ENCODE measurements around the gene GBGT1. TPM values are rescaled to one million over a fixed set of nuclear protein-coding genes. Genes with fewer than 3 reads are reported as not detected.
"Not testable (repeated sequence)": the region's sequence is repeated elsewhere in the genome, so short reads cannot be mapped to it uniquely, and the experiment has no call there.

The GBGT1 gene
- total RNA-seq: 10 to 100 TPM in 1 of 4 donors, 1 to 10 TPM in 2, under 1 TPM in 1; 0.15 to 10.3 (median 5.6) TPM

DNA sequence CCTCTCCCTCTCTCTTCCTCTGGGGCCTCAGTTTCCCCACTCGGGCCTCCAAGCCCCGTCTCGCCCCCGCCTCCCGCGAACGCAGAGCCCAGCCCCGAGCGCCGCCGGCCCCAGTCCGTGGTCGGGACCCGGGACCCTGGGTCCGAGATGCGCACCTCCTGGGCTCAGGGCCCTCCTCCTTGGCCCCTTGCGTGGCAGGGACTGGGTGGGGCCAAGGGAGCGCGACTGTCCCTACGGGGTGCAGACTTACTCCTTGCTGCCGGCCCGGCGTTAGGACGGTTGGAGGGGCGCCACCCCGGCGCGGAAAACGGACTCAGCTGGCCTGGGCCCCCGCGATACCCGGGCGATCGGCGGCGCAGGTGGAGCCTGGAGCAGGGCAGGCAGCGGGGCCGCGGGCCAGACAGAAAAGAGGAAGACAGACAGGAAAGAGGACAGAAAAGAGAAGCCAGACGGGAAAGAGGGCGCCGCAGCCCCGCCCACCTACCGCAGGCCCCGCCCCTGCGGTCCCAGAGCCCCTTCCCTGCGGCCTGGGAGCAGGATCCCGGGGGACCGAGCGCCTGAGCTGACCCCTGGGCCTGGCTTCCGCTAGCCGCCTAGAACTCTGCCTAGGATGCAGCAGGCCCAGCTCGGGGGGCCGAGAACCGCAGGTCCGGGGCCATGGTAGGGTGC, at the start of gene GBGT1:
Gene GBGT1, minus strand, starts transcription at position 411 of the 669 bp plus-strand sequence. CDS start 1,502 bp downstream, outside the sequence.
- peaks cover 0 to 12% of the 10 kb centered on the region in 2 donors for H3K4me1 ChIP-seq
- H3K36me3 ChIP-seq: no peaks in the 10 kb centered on the region
- DNase-seq: peak in 1 of 2 donors; percentile 53
- peaks cover 15 to 18% (median 18%) of the 10 kb centered on the region in 3 donors for H3K27me3 ChIP-seq
- H3K27ac ChIP-seq: peak within 1 kb of the TSS; percentile 66 to 75 (median 70)
- no peaks in the 10 kb centered on the region for H3K9me3 ChIP-seq
- H3K4me3 ChIP-seq: peak within 1 kb of the TSS; percentile 53 to 65 (median 60)
- peak; percentile 36 to 47 for ATAC-seq
- peak in 1 of 2 donors; percentile 45 for TF ChIP-seq POLR2A (IDR thresholded peaks at IDR 0.05)
- TF ChIP-seq, protein P1, sequence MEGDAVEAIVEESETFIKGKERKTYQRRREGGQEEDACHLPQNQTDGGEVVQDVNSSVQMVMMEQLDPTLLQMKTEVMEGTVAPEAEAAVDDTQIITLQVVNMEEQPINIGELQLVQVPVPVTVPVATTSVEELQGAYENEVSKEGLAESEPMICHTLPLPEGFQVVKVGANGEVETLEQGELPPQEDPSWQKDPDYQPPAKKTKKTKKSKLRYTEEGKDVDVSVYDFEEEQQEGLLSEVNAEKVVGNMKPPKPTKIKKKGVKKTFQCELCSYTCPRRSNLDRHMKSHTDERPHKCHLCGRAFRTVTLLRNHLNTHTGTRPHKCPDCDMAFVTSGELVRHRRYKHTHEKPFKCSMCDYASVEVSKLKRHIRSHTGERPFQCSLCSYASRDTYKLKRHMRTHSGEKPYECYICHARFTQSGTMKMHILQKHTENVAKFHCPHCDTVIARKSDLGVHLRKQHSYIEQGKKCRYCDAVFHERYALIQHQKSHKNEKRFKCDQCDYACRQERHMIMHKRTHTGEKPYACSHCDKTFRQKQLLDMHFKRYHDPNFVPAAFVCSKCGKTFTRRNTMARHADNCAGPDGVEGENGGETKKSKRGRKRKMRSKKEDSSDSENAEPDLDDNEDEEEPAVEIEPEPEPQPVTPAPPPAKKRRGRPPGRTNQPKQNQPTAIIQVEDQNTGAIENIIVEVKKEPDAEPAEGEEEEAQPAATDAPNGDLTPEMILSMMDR (IDR thresholded peaks at IDR 0.05 in 4 of 5, conservative IDR thresholded peaks at IDR 0.05 in 1 of 5): no peak
- in situ Hi-C loops (cut with MboI; ENCODE audit: low sequenced_read_pairs in 4 of 4): no loop called here
- intact Hi-C loops (cut with DNase I; ENCODE audit: low total_unique reads): no loop called here

DNA sequence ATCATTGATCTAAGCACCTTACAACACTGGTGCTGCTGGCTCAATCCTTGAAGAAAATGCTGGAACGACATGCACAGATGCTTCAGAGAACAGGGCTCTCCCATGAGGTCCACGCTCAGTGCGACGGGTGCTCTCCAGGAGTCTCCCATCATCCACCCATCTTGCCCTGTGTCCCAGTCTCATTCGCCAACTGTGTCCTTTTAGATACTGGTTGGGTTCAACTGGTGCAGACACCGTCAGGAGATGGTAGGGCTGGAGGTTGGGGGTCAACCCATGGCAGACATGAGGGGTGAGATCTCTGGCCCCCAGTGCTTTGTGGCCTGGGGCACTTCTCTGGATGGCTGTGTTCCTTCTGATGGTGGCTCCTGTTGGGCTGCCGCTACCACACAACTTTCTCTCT, 46.9 kb upstream of the GBGT1 start:
- no peak for ATAC-seq
- no peaks in the 10 kb centered on the region for H3K36me3 ChIP-seq
- H3K27ac ChIP-seq: no peak overlapping the region
- H3K4me1 ChIP-seq: no peaks in the 10 kb centered on the region
- TF ChIP-seq POLR2A (IDR thresholded peaks at IDR 0.05): no peak
- TF ChIP-seq, protein P1 (IDR thresholded peaks at IDR 0.05 in 4 of 5, conservative IDR thresholded peaks at IDR 0.05 in 1 of 5): no peak
- no peak overlapping the region for H3K4me3 ChIP-seq
- peaks cover 0 to 12% (median 10%) of the 10 kb centered on the region in 3 donors for H3K27me3 ChIP-seq
- H3K9me3 ChIP-seq: no peaks in the 10 kb centered on the region
- in situ Hi-C loops (cut with MboI; ENCODE audit: low sequenced_read_pairs in 4 of 4): no loop called here
- no peak for DNase-seq
- intact Hi-C loops (cut with DNase I; ENCODE audit: low total_unique reads): no loop called here

DNA sequence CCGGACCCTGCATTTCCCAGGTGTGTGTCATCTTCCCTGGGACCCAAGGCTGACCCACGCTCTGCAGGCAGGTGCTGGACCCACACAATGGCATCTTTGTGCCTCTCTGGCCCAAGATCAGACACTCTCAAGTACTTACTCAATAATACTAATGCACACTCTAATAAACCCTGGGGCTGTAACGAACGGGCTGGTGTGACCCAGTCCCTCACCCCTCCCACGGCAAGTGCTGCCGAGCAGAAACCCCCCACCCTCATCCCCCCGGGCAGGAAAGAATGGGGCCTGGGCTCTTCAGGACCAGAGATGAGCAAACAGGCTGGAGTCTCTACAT, 46.5 kb upstream of the GBGT1 start:
- Histone ChIP-seq H3K27ac (no peak overlapping the region), H3K27me3 (peaks cover 0 to 12% (median 9%) of the 10 kb centered on the region in 3 donors)

DNA sequence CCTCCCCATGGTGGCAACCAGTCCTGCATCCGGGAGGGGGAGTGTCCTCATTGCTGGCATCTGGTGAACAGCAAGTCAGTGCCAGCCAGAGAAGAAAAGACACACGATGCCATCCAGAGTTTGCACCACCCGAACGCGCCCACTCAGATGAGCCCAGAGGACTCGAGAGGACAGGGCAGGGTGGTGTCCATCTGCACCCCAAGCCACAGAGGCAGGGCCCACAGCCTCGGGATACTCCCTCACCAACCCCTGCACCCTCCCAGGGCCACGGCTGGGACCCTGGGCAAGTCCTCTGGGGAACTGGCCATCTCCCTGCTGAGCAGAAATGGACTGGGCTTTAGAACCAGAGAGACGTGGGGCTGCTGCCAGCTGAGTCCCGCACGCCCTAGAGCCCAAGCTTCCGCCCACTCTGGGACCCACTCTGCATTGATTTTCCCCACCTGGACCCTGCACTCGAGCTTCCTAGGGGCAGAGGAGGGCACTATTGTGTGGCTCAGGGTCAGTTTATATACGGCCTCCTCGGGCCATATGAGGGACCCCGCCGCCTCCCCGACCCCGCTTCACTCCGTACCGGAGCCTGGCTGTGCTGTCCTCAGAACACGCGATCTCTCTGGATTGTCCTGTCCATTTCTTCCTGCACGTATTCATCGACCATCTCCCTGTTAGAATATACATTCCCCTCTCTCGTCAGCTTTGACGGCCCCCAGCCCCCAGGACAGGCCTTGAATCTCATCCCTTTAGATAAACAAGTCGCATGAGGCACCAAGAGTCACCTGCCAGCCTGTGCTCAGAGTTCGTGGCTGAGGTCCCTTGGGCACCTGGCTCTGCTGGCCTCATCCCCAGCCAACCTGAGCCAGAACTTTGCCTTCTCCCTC, 45.9 kb upstream of the GBGT1 start:
- not testable (repeated sequence) for DNase-seq, ATAC-seq

More for the DNA sequence above, 46.5 kb upstream of the GBGT1 start:
- ATAC-seq (no peak), DNase-seq (no peak)
- in situ Hi-C loops (cut with MboI; ENCODE audit: low sequenced_read_pairs in 4 of 4) (no loop called here), intact Hi-C loops (cut with DNase I; ENCODE audit: low total_unique reads) (no loop called here)
- H3K36me3 ChIP-seq: no peaks in the 10 kb centered on the region
- H3K4me3 ChIP-seq: no peak overlapping the region
- TF ChIP-seq, protein P1 (IDR thresholded peaks at IDR 0.05 in 4 of 5, conservative IDR thresholded peaks at IDR 0.05 in 1 of 5): no peak
- TF ChIP-seq POLR2A (IDR thresholded peaks at IDR 0.05): no peak
- no peaks in the 10 kb centered on the region for H3K4me1 ChIP-seq
- no peaks in the 10 kb centered on the region for H3K9me3 ChIP-seq

DNA sequence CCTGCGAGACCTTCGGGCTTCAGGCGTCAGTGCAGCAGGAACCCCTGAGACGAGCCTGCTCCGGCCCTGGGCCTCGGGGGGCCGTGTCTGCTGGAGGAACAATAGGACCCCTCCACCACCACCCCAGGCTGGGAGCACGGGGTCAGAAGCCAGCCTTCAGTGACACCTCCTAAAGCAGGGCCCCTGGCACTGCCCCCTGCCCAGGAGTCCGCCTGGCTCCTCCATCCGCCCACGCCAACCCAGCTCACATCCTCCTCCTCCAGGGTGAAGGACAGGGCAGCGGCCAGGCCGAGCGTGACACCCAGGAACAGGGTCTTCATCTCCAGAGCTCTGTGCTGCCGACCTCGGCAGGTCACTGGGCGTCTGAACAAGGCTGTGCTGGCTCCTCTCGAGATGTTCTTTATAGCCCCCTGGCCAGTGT, 45.2 kb upstream of the GBGT1 start, which contains the start of gene OBP2B:
Gene OBP2B, minus strand, starts transcription at position 371 of the 421 bp plus-strand sequence. Its CDS starts 51 bp downstream, at position 320.
- H3K27ac ChIP-seq; ATAC-seq; in situ Hi-C loops (cut with MboI; ENCODE audit: low sequenced_read_pairs in 4 of 4); H3K9me3 ChIP-seq; DNase-seq; H3K4me3 ChIP-seq; H3K36me3 ChIP-seq; intact Hi-C loops (cut with DNase I; ENCODE audit: low total_unique reads); H3K4me1 ChIP-seq: not testable (repeated sequence)
- H3K27me3 ChIP-seq: peaks cover 0 to 12% (median 9%) of the 10 kb centered on the region in 3 donors

More for the DNA sequence above, 45.9 kb upstream of the GBGT1 start:
- H3K4me1 ChIP-seq; H3K4me3 ChIP-seq; in situ Hi-C loops (cut with MboI; ENCODE audit: low sequenced_read_pairs in 4 of 4); intact Hi-C loops (cut with DNase I; ENCODE audit: low total_unique reads); H3K9me3 ChIP-seq; H3K27ac ChIP-seq; H3K36me3 ChIP-seq: not testable (repeated sequence)
- peaks cover 0 to 12% (median 9%) of the 10 kb centered on the region in 3 donors for H3K27me3 ChIP-seq

DNA sequence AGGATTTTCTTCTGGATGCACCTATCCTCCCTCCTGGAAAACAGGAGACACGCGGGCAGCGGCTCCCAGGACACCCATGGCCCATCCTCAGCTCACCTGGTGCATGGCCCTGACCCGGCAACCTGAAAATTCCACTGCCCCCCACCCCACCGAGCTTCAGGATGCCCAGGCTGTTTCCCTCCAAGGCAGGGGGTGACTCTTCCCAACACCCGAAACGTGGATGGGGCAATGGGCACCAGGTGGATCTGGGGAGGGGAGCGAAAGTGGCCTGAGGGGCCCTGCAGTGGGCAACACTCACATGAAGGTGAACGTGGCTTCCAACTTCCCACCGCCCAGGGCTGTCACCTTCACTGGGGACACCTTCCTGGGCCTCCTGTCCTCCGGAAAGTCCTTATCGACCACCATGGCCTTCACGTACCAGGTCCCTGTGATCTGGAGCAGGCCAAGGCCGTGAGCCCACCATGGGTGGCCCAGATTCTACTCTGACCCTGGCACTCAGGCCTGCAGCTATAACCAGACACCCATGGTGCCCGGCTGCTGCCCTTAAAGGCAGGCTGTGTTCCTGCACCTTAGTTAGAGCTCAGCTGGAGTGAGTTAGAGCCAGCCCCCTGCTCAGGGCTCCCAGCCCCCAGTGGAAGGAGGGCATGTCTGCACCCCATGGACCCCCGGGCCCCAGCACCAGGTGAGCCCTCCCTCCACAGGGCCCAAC, 44.6 kb upstream of the GBGT1 start:
- H3K4me3 ChIP-seq; H3K36me3 ChIP-seq; ATAC-seq; H3K4me1 ChIP-seq; H3K27ac ChIP-seq; in situ Hi-C loops (cut with MboI; ENCODE audit: low sequenced_read_pairs in 4 of 4); H3K9me3 ChIP-seq; DNase-seq; intact Hi-C loops (cut with DNase I; ENCODE audit: low total_unique reads): not testable (repeated sequence)
- peaks cover 0 to 12% (median 9%) of the 10 kb centered on the region in 3 donors for H3K27me3 ChIP-seq

Data from gastrocnemius medialis (tissue), 4 donors.